ENCODE data around the gene MTMR11. TPM values are rescaled to one million over a fixed set of nuclear protein-coding genes. Genes with fewer than 3 reads are reported as not detected.

MTMR11 gene
- total and polyA plus RNA-seq, 10 of the 15 experiments (the other 5 are each of a cell fraction or from before 2014, with no cell fraction given), result 0.35 to 1.1 (median 0.73) TPM

GRCh38 chr1:149963358-149963757 lies 26.7 kb upstream of the MTMR11 start:
- 81% methylated on average over 3 of the region's 3 CpGs for WGBS (ENCODE audit: insufficient coverage, insufficient replicate concordance, low lambda C conversion rate, missing lambda C conversion rate)
- Histone ChIP-seq H3K4me2 (ENCODE audit: control insufficient read depth, insufficient read depth) (no peak overlapping the region), H3K4me3 (no peak overlapping the region), H3K36me3 (ENCODE audit: control insufficient read depth in 2 of 2, insufficient read depth in 2 of 2, low read length in 1 of 2) (peaks cover 10 to 17% of the 10 kb centered on the region in 2 experiments), H3K9ac (ENCODE audit: control insufficient read depth, insufficient read depth, low read length) (no peak overlapping the region), H3K79me2 (ENCODE audit: control insufficient read depth, insufficient read depth, low read length) (no peaks in the 10 kb centered on the region), H4K20me1 (ENCODE audit: control insufficient read depth, insufficient read depth) (no peaks in the 10 kb centered on the region), H3K27ac (ENCODE audit: control insufficient read depth, insufficient read depth) (no peak overlapping the region), H2AFZ (ENCODE audit: control insufficient read depth, low read depth, low read length) (no peak overlapping the region), H3K9me3 (replicated peaks; ENCODE audit: control insufficient read depth, insufficient read depth, low read length) (no peaks in the 10 kb centered on the region), H3K4me1 (ENCODE audit: control insufficient read depth, insufficient read depth, low read length) (peaks cover 4% of the 10 kb centered on the region), H3K27me3 (replicated peaks in 1 of 2; ENCODE audit: control insufficient read depth in 2 of 2, insufficient read depth in 2 of 2, low read length in 1 of 2) (no peaks in the 10 kb centered on the region)
- ChIA-PET SMC1A (ENCODE audit: uncharacterized antibody, unreplicated experiment) (interaction anchor here (0.6 to 3.2 kb wide), 11 partner anchors 8 to 224 kb away, joined by 3 to 51 read pairs (median 4); no protein-coding TSS in a partner anchor), RAD21 (ENCODE audit: unreplicated experiment) (interaction anchor here (1.4 to 3.0 kb wide), 5 partner anchors 49 to 224 kb away, joined by 4 to 43 read pairs (median 12); no protein-coding TSS in a partner anchor), POLR2A (interaction anchor here (0.6 kb wide), 1 partner anchor 31 kb away, joined by 3 read pairs; no protein-coding TSS in a partner anchor), CTCF (interaction anchor here (1.0 to 3.2 kb wide), 12 partner anchors 18 to 243 kb away, joined by 3 to 69 read pairs (median 6); no protein-coding TSS in a partner anchor)
- no peak for ATAC-seq
- TF ChIP-seq EP300 (IDR thresholded peaks at IDR 0.05; ENCODE audit: borderline replicate concordance in 1 of 2, control insufficient read depth in 1 of 2, low read depth in 2 of 2, low read length in 2 of 2), result no peak
- TF ChIP-seq ZSCAN29 (IDR thresholded peaks at IDR 0.05), result no peak
- no peak for TF ChIP-seq MTA3 (IDR thresholded peaks at IDR 0.05; ENCODE audit: borderline replicate concordance, low read length)
- TF ChIP-seq SMC3 (IDR thresholded peaks at IDR 0.05; ENCODE audit: borderline replicate concordance, low read length), result no peak
- no peak for TF ChIP-seq MEF2A (IDR thresholded peaks at IDR 0.05; ENCODE audit: insufficient read depth, low read depth, low read length)
- TF ChIP-seq ZNF217 (IDR thresholded peaks at IDR 0.05), result no peak
- no peak for TF ChIP-seq NKRF (conservative IDR thresholded peaks at IDR 0.05)
- TF ChIP-seq WRNIP1 (IDR thresholded peaks at IDR 0.05; ENCODE audit: borderline replicate concordance, low read depth, low read length), result no peak
- intact Hi-C loops (cut with micrococcal nuclease; ENCODE audit: unreplicated experiment) (loop anchor here (5.0 kb wide), 2 partner anchors 44 to 224 kb away; no protein-coding TSS in a partner anchor), in situ Hi-C loops (cut with MboI) (loop anchor here (5.0 kb wide), 2 partner anchors 84 to 204 kb away; no protein-coding TSS in a partner anchor)
- no peak for FAIRE-seq
- no TSS peak for BruUV-seq (replicated peaks)
- no peak for DNase-seq (ENCODE audit: low read depth, low spot score)

Measured in GM12878 (cell line).